H9 (cell line): Measurements from ENCODE around the gene TARP. TPM values are rescaled to one million over a fixed set of nuclear protein-coding genes. Genes with fewer than 3 reads are reported as not detected.
A peak's percentile ranks its signal among the peaks of the same experiment; 100 is the strongest.

Source experiments
- DNase-seq: peaks from one replicate; pipeline ENCODE4 v3.0.0-alpha.2; 2017
- H2AFZ ChIP-seq: one replicate; pipeline ENCODE4 v1.6.1; 2013; ENCODE audit warnings: mild to moderate bottlenecking, low read length, control low read depth, moderate library complexity
- H2AK5ac ChIP-seq: 2 replicates; pipeline ENCODE4 v1.6.1; 2013; ENCODE audit warnings: low read length, control low read depth, mixed read lengths; ENCODE audit not compliant: insufficient read length
- H2BK120ac ChIP-seq: one replicate; pipeline ENCODE4 v1.6.1; 2013; ENCODE audit warnings: low read depth, mild to moderate bottlenecking, low read length, control low read depth, inconsistent platforms; ENCODE audit not compliant: poor library complexity, severe bottlenecking
- H2BK12ac ChIP-seq: 2 replicates; pipeline ENCODE4 v1.6.1; 2013; ENCODE audit warnings: low read length, control low read depth, mixed read lengths, low read depth; ENCODE audit not compliant: insufficient read length
- H2BK15ac ChIP-seq: 2 replicates; pipeline ENCODE4 v1.6.1; 2013; ENCODE audit warnings: low read depth, low read length, control low read depth
- H2BK20ac ChIP-seq: one replicate; pipeline ENCODE4 v1.6.1; 2013; ENCODE audit warnings: low read depth, mild to moderate bottlenecking, low read length, control low read depth, inconsistent platforms; ENCODE audit not compliant: poor library complexity, severe bottlenecking
- H2BK5ac ChIP-seq: 2 replicates; pipeline ENCODE4 v1.6.1; 2013; ENCODE audit warnings: low read length, control low read depth, mixed read lengths; ENCODE audit not compliant: insufficient read length
- H3K14ac ChIP-seq: 2 replicates; pipeline ENCODE4 v1.6.1; 2013; ENCODE audit warnings: low read length, control low read depth; ENCODE audit not compliant: insufficient read depth
- H3K18ac ChIP-seq: 2 replicates; pipeline ENCODE4 v1.6.1; 2013; ENCODE audit warnings: low read depth, mild to moderate bottlenecking, mixed read lengths, low read length, control low read depth; ENCODE audit not compliant: insufficient read length
- H3K23ac ChIP-seq: 2 replicates; pipeline ENCODE4 v1.6.1; 2013; ENCODE audit warnings: low read length, control low read depth, mixed read lengths, low read depth; ENCODE audit not compliant: insufficient read length
- H3K23me2 ChIP-seq: 2 replicates; pipeline ENCODE4 v1.6.1; 2013; ENCODE audit warnings: low read depth, mild to moderate bottlenecking, mixed read lengths, low read length, control low read depth; ENCODE audit not compliant: insufficient read length, poor library complexity, severe bottlenecking
- H3K27ac ChIP-seq: 2 replicates; pipeline ENCODE4 v1.5.1; 2013; ENCODE audit warnings: low read length, control low read depth, mixed read lengths, low read depth; ENCODE audit not compliant: insufficient read length
- H3K27me3 ChIP-seq: 2 replicates; pipeline ENCODE4 v1.6.1; 2013; ENCODE audit warnings: low read length, control low read depth, inconsistent platforms; ENCODE audit not compliant: insufficient read depth
- H3K4ac ChIP-seq: 2 replicates; pipeline ENCODE4 v1.6.1; 2013; ENCODE audit warnings: low read depth, mild to moderate bottlenecking, control low read depth, inconsistent platforms, low read length, moderate library complexity
- H3K4me1 ChIP-seq: 2 replicates; pipeline ENCODE4 v1.6.1; 2013; ENCODE audit warnings: low read length, control low read depth, inconsistent platforms; ENCODE audit not compliant: insufficient read depth
- H3K4me2 ChIP-seq: 2 replicates; pipeline ENCODE4 v1.6.1; 2013; ENCODE audit warnings: low read length, control low read depth, mixed read lengths; ENCODE audit not compliant: insufficient read length, insufficient read depth
- H3K56ac ChIP-seq: 2 replicates; pipeline ENCODE4 v1.6.1; 2013; ENCODE audit warnings: low read depth, mild to moderate bottlenecking, mixed read lengths, low read length, control low read depth; ENCODE audit not compliant: insufficient read length
- H3K79me1 ChIP-seq: 2 replicates; pipeline ENCODE4 v1.6.1; 2013; ENCODE audit warnings: low read depth, mild to moderate bottlenecking, moderate library complexity, low read length, control low read depth, inconsistent platforms; ENCODE audit not compliant: insufficient read depth, poor library complexity, severe bottlenecking
- H3K79me2 ChIP-seq: 2 replicates; pipeline ENCODE4 v1.6.1; 2013; ENCODE audit warnings: low read length, control low read depth, inconsistent platforms; ENCODE audit not compliant: insufficient read depth
- H3K9ac ChIP-seq: 2 replicates; pipeline ENCODE4 v1.6.1; 2013; ENCODE audit warnings: low read length, control low read depth, mixed read lengths; ENCODE audit not compliant: insufficient read length; ENCODE audit errors: extremely low read depth
- H3K9me3 ChIP-seq: one replicate; pipeline ENCODE4 v1.6.1; 2013; ENCODE audit warnings: low read depth, low read length, inconsistent platforms; ENCODE audit not compliant: control insufficient read depth
- H3T11ph ChIP-seq: one replicate; pipeline ENCODE4 v1.6.1; 2013; ENCODE audit warnings: mild to moderate bottlenecking, low read length, control low read depth, inconsistent platforms
- H4K20me1 ChIP-seq: one replicate; pipeline ENCODE4 v1.6.1; 2013; ENCODE audit not compliant: control insufficient read depth, insufficient read length, insufficient read depth
- H4K5ac ChIP-seq: 2 replicates; pipeline ENCODE4 v1.6.1; 2013; ENCODE audit warnings: low read depth, mild to moderate bottlenecking, mixed read lengths, low read length, control low read depth; ENCODE audit not compliant: insufficient read length
- H4K8ac ChIP-seq: replicated peaks from 2 replicates; pipeline ENCODE4 v1.6.1; 2013; ENCODE audit warnings: low read length, control low read depth, mixed read lengths, low read depth; ENCODE audit not compliant: insufficient read length
- H4K91ac ChIP-seq: 2 replicates; pipeline ENCODE4 v1.6.1; 2013; ENCODE audit warnings: low read depth, mild to moderate bottlenecking, moderate library complexity, mixed read lengths, low read length, control low read depth; ENCODE audit not compliant: insufficient read length
- H3K27ac Mint-ChIP-seq, 3 experiments: 2 replicates in 2 of 3; 3 replicates in 1 of 3; pipeline ENCODE4 v1.8.0; 2020 to 2021; ENCODE audit warnings: mixed read lengths in 3 of 3, mild to moderate bottlenecking in 1 of 3, moderate library complexity in 1 of 3
- H3K27me3 Mint-ChIP-seq: 2 replicates; pipeline ENCODE4 v1.8.0; 2021; ENCODE audit warnings: low read depth, mild to moderate bottlenecking, moderate library complexity, mixed read lengths
- H3K36me3 Mint-ChIP-seq, 3 experiments: 2 replicates in 2 of 3; 3 replicates in 1 of 3; pipeline ENCODE4 v1.8.0; 2020 to 2021; ENCODE audit warnings: low read depth in 3 of 3, mixed read lengths in 3 of 3; ENCODE audit not compliant: insufficient read depth in 1 of 3
- H3K4me1 Mint-ChIP-seq, 2 experiments: 2 replicates each; pipeline ENCODE4 v1.8.0; 2020; ENCODE audit warnings: mixed read lengths in 2 of 2
- H3K4me3 Mint-ChIP-seq, 2 experiments: 2 replicates in 1 of 2; 3 replicates in 1 of 2; pipeline ENCODE4 v1.8.0; 2020 to 2021; ENCODE audit warnings: mild to moderate bottlenecking in 2 of 2, mixed read lengths in 2 of 2, moderate library complexity in 1 of 2
- H3K9me3 Mint-ChIP-seq, 2 experiments: 2 replicates in 1 of 2; 3 replicates in 1 of 2; pipeline ENCODE4 v1.8.0; 2020; ENCODE audit warnings: mild to moderate bottlenecking in 2 of 2, mixed read lengths in 2 of 2, moderate library complexity in 1 of 2
- CTCF ChIP-seq: fragments of 200-600 bp; sonication (generic); conservative IDR thresholded peaks from 3 replicates; pipeline ENCODE4 v1.8.0; 2021; ENCODE audit warnings: antibody characterized with exemption, mild to moderate bottlenecking
- WGBS: extraction: QIAGEN DNeasy Blood & Tissue Kit; methylation state at CpG from one replicate; pipeline ENCODE4 v1.1.7; 2013; ENCODE audit warnings: missing lambda C conversion rate, low lambda C conversion rate, mixed read lengths; ENCODE audit not compliant: insufficient read length; ENCODE audit errors: extremely low coverage; 5-methylcytosine and 5-hydroxymethylcytosine counted together
- total RNA-seq: library from RNA; stranded (reverse); gene quantifications from 2 replicates; pipeline ENCODE4 v1.2.1, GENCODE V29; 2021

Gene TARP

GRCh38 chr7:38211486-38211885 is 62.0 kb downstream of the TARP start:
- Histone ChIP-seq H4K20me1 (no peaks in the 10 kb centered on the region), H2BK120ac (no peak overlapping the region), H3K18ac (no peak overlapping the region), H4K91ac (no peak overlapping the region), H3K9me3 (no peaks in the 10 kb centered on the region), H2BK12ac (no peak overlapping the region), H3T11ph (no peak overlapping the region), H3K56ac (no peak overlapping the region), H3K4ac (no peak overlapping the region), H2BK20ac (no peak overlapping the region), H2BK5ac (no peak overlapping the region), H4K8ac (no peak overlapping the region), H4K5ac (no peak overlapping the region), H3K4me1 (peaks cover 2% of the 10 kb centered on the region; the same call in 1 of the 2 replicates), H3K27me3 (no peaks in the 10 kb centered on the region), H3K23ac (peak overlapping the region; percentile 49), H3K14ac (no peak overlapping the region), H3K27ac (no peak overlapping the region), H3K23me2 (no peaks in the 10 kb centered on the region), H3K79me2 (no peaks in the 10 kb centered on the region), H2AFZ (no peak overlapping the region), H3K9ac (no peak overlapping the region), H2BK15ac (no peak overlapping the region), H3K79me1 (no peaks in the 10 kb centered on the region), H3K4me2 (no peak overlapping the region), H2AK5ac (no peak overlapping the region)
- TF ChIP-seq CTCF: no peak
- Mint-ChIP-seq H3K4me3 (no peak overlapping the region), H3K36me3 (peaks cover 0 to 9% (median 5%) of the 10 kb centered on the region in 3 experiments; a peak in 5 of 7 replicates), H3K27ac (no peak overlapping the region; a peak in 2 of 7 replicates), H3K4me1 (peaks cover 27 to 28% of the 10 kb centered on the region in 2 experiments), H3K9me3 (no peaks in the 10 kb centered on the region), H3K27me3 (no peaks in the 10 kb centered on the region)
- no CpG with 5 or more reads among the region's 1 CpG for WGBS
- DNase-seq: no peak

Other genes starting within 250 kb of the TARP start
- gene STARD3NL, start 95.4 kb downstream of the TARP start, total RNA-seq: 33.5 and 36.5 TPM in 2 replicates